Measurements from ENCODE around the gene EMX2. TPM values are rescaled to one million over a fixed set of nuclear protein-coding genes. Genes with fewer than 3 reads are reported as not detected.

EMX2 gene
- total and polyA plus RNA-seq, 2 experiments from 2014 or later: not detected

DNA sequence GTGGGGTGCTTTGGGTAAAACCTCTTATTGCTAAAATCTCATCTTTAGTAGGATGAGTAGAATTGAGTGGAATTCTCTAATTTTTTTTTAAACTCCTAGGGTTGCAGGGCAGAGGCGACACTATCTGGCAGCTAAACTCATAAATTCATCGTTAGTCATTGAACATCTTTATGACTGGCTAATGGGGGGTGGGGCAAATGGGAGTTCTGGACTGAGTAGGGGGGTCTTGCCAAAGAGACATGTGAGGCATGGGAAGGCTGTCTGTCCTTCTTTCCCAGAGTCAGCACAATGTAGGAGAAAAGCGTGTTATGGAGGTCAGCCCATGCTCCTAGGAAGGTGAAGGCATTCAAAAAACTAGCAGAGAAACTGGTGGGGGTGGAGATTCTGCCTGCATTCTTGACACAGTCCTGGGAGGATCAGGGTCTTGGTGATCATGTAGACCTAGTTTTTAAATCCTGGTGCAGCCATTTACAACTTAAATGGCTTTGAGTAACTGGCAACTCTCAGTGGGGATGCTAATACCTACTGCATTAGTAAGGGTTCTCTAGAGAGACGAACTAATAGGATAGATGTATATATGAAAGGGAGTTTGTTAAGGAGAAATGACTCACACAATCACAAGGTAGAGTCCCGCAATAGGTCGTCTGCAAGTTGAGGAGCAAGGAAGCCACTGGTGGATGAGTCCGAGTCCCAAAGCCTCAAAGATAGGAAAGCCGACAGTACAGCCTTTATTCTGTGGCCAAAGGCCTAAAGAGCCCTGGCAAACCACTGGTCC lies 47.7 kb downstream of the EMX2 start:
- no peak overlapping the region for H2AFZ ChIP-seq
- no peak overlapping the region for H3K27ac Mint-ChIP-seq
- no peak for ATAC-seq
- no peak overlapping the region for H3K4me2 ChIP-seq
- no peaks in the 10 kb centered on the region for H3K4me1 ChIP-seq (ENCODE audit: insufficient read depth)
- H3K36me3 ChIP-seq (ENCODE audit: insufficient read depth): no peaks in the 10 kb centered on the region
- no peak overlapping the region for H3K27ac ChIP-seq (ENCODE audit: low read depth)
- TF ChIP-seq, protein P1, sequence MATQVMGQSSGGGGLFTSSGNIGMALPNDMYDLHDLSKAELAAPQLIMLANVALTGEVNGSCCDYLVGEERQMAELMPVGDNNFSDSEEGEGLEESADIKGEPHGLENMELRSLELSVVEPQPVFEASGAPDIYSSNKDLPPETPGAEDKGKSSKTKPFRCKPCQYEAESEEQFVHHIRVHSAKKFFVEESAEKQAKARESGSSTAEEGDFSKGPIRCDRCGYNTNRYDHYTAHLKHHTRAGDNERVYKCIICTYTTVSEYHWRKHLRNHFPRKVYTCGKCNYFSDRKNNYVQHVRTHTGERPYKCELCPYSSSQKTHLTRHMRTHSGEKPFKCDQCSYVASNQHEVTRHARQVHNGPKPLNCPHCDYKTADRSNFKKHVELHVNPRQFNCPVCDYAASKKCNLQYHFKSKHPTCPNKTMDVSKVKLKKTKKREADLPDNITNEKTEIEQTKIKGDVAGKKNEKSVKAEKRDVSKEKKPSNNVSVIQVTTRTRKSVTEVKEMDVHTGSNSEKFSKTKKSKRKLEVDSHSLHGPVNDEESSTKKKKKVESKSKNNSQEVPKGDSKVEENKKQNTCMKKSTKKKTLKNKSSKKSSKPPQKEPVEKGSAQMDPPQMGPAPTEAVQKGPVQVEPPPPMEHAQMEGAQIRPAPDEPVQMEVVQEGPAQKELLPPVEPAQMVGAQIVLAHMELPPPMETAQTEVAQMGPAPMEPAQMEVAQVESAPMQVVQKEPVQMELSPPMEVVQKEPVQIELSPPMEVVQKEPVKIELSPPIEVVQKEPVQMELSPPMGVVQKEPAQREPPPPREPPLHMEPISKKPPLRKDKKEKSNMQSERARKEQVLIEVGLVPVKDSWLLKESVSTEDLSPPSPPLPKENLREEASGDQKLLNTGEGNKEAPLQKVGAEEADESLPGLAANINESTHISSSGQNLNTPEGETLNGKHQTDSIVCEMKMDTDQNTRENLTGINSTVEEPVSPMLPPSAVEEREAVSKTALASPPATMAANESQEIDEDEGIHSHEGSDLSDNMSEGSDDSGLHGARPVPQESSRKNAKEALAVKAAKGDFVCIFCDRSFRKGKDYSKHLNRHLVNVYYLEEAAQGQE (IDR thresholded peaks at IDR 0.05; ENCODE audit: unreplicated experiment): no peak
- TF ChIP-seq, protein P2, sequence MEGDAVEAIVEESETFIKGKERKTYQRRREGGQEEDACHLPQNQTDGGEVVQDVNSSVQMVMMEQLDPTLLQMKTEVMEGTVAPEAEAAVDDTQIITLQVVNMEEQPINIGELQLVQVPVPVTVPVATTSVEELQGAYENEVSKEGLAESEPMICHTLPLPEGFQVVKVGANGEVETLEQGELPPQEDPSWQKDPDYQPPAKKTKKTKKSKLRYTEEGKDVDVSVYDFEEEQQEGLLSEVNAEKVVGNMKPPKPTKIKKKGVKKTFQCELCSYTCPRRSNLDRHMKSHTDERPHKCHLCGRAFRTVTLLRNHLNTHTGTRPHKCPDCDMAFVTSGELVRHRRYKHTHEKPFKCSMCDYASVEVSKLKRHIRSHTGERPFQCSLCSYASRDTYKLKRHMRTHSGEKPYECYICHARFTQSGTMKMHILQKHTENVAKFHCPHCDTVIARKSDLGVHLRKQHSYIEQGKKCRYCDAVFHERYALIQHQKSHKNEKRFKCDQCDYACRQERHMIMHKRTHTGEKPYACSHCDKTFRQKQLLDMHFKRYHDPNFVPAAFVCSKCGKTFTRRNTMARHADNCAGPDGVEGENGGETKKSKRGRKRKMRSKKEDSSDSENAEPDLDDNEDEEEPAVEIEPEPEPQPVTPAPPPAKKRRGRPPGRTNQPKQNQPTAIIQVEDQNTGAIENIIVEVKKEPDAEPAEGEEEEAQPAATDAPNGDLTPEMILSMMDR (conservative IDR thresholded peaks at IDR 0.05; ENCODE audit: low read depth in 2 of 2): no peak
- TF ChIP-seq ZNF462 (CRISPR knock-in tag; IDR thresholded peaks at IDR 0.05): no peak
- no peak for TF ChIP-seq ZNF114 (CRISPR knock-in tag; IDR thresholded peaks at IDR 0.05)
- no peak for TF ChIP-seq POLR2AphosphoS5 (IDR thresholded peaks at IDR 0.05; ENCODE audit: low read depth)
- TF ChIP-seq ZNF331 (CRISPR knock-in tag; IDR thresholded peaks at IDR 0.05; ENCODE audit: low read depth): no peak
- no peak for TF ChIP-seq STAT1 (IDR thresholded peaks at IDR 0.05; ENCODE audit: unreplicated experiment)
- no peak for TF ChIP-seq EZH2phosphoT487 (IDR thresholded peaks at IDR 0.05; ENCODE audit: unreplicated experiment)
- no peak for TF ChIP-seq CREB1 (CRISPR knock-in tag; IDR thresholded peaks at IDR 0.05; ENCODE audit: low read depth)
- TF ChIP-seq, protein P3, sequence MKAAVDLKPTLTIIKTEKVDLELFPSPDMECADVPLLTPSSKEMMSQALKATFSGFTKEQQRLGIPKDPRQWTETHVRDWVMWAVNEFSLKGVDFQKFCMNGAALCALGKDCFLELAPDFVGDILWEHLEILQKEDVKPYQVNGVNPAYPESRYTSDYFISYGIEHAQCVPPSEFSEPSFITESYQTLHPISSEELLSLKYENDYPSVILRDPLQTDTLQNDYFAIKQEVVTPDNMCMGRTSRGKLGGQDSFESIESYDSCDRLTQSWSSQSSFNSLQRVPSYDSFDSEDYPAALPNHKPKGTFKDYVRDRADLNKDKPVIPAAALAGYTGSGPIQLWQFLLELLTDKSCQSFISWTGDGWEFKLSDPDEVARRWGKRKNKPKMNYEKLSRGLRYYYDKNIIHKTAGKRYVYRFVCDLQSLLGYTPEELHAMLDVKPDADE (IDR thresholded peaks at IDR 0.05): no peak
- TF ChIP-seq JUNB (IDR thresholded peaks at IDR 0.05; ENCODE audit: unreplicated experiment): no peak
- TF ChIP-seq EZH2 (IDR thresholded peaks at IDR 0.05; ENCODE audit: low read depth, unreplicated experiment): no peak
- no peak for TF ChIP-seq NANOG (IDR thresholded peaks at IDR 0.05; ENCODE audit: borderline replicate concordance)
- H3K4me1 Mint-ChIP-seq: peaks cover 3% of the 10 kb centered on the region; the same call in 2 of the 3 replicates
- H3K36me3 Mint-ChIP-seq (ENCODE audit: low read depth): no peaks in the 10 kb centered on the region
- H3K4me3 Mint-ChIP-seq: no peak overlapping the region
- H3K79me2 ChIP-seq (replicated peaks; ENCODE audit: insufficient read depth): no peaks in the 10 kb centered on the region
- H3K27me3 Mint-ChIP-seq (ENCODE audit: insufficient read depth, low read depth, poor library complexity): peaks cover 3% of the 10 kb centered on the region
- no peaks in the 10 kb centered on the region for H3F3A ChIP-seq (replicated peaks; ENCODE audit: low read depth)
- H4K20me1 ChIP-seq (replicated peaks; ENCODE audit: insufficient read depth): no peaks in the 10 kb centered on the region
- no peak overlapping the region for H3K4me3 ChIP-seq
- H3K27me3 ChIP-seq (ENCODE audit: insufficient read depth): no peaks in the 10 kb centered on the region
- DNase-seq (ENCODE audit: low spot score): no peak
- H3K9me3 Mint-ChIP-seq: no peaks in the 10 kb centered on the region
- H3K9me2 ChIP-seq (ENCODE audit: insufficient read depth): 0 out of 2 replicates have a peak, but pooled peaks cover 2% of the 10 kb centered on the region
